Panc1 (cell line): ENCODE results near the gene SEC63.

Experiments
- POLR2AphosphoS5 ChIP-seq: IDR thresholded peaks from 2 replicates; pipeline ENCODE4 v1.6.1; 2012; ENCODE audit warnings: mild to moderate bottlenecking, low read depth, low read length, moderate library complexity
- TCF7L2 ChIP-seq: IDR thresholded peaks from 2 replicates; pipeline ENCODE4 v1.6.1; 2011; ENCODE audit warnings: mild to moderate bottlenecking, low read depth, low read length, inconsistent platforms
- TF ChIP-seq, protein P1 (sequence below): fragments of 450-650 bp; IDR thresholded peaks from 2 replicates; pipeline ENCODE4 v1.5.1; 2017; ENCODE audit warnings: mild to moderate bottlenecking
- TF ChIP-seq, protein P2 (sequence below), 2 experiments: IDR thresholded peaks; 2 replicates each; pipeline ENCODE4 v1.6.1; 2011 to 2012; ENCODE audit warnings: low read depth in 2 of 2, control low read depth in 1 of 2, low read length in 1 of 2, mild to moderate bottlenecking in 1 of 2, moderate library complexity in 1 of 2; ENCODE audit not compliant: insufficient read depth in 1 of 2

DNA sequence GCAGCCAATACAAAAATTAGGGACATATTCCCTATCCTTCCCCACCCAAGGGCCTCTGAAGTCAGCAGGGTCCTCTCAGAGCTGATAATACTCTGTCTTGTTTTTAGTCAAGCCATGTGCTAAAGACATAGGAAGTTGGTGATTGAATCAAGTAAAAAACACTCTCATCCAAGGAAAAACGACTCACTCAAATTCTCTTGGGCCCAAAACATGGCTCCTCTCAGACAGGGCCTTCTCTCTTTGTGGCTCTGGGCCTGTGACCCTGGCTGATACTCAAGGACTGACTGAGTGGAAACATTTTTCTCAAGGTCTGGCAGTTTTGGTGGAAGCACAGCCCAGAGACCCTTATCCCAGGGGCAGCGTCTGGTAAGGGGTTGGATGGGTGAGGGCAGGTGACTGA lies 127.9 kb downstream of the SEC63 start:
- TF ChIP-seq, protein P1, sequence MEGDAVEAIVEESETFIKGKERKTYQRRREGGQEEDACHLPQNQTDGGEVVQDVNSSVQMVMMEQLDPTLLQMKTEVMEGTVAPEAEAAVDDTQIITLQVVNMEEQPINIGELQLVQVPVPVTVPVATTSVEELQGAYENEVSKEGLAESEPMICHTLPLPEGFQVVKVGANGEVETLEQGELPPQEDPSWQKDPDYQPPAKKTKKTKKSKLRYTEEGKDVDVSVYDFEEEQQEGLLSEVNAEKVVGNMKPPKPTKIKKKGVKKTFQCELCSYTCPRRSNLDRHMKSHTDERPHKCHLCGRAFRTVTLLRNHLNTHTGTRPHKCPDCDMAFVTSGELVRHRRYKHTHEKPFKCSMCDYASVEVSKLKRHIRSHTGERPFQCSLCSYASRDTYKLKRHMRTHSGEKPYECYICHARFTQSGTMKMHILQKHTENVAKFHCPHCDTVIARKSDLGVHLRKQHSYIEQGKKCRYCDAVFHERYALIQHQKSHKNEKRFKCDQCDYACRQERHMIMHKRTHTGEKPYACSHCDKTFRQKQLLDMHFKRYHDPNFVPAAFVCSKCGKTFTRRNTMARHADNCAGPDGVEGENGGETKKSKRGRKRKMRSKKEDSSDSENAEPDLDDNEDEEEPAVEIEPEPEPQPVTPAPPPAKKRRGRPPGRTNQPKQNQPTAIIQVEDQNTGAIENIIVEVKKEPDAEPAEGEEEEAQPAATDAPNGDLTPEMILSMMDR, result no peak
- TF ChIP-seq TCF7L2, result no peak
- TF ChIP-seq POLR2AphosphoS5, result no peak
- TF ChIP-seq, protein P2, sequence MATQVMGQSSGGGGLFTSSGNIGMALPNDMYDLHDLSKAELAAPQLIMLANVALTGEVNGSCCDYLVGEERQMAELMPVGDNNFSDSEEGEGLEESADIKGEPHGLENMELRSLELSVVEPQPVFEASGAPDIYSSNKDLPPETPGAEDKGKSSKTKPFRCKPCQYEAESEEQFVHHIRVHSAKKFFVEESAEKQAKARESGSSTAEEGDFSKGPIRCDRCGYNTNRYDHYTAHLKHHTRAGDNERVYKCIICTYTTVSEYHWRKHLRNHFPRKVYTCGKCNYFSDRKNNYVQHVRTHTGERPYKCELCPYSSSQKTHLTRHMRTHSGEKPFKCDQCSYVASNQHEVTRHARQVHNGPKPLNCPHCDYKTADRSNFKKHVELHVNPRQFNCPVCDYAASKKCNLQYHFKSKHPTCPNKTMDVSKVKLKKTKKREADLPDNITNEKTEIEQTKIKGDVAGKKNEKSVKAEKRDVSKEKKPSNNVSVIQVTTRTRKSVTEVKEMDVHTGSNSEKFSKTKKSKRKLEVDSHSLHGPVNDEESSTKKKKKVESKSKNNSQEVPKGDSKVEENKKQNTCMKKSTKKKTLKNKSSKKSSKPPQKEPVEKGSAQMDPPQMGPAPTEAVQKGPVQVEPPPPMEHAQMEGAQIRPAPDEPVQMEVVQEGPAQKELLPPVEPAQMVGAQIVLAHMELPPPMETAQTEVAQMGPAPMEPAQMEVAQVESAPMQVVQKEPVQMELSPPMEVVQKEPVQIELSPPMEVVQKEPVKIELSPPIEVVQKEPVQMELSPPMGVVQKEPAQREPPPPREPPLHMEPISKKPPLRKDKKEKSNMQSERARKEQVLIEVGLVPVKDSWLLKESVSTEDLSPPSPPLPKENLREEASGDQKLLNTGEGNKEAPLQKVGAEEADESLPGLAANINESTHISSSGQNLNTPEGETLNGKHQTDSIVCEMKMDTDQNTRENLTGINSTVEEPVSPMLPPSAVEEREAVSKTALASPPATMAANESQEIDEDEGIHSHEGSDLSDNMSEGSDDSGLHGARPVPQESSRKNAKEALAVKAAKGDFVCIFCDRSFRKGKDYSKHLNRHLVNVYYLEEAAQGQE (IDR thresholded peaks at IDR 0.05; ENCODE audit: insufficient read depth in 1 of 2, low read depth in 2 of 2, low read length in 1 of 2), result no peak
